K562 (cell line): Measurements from ENCODE around the gene RAB6B.

Experiments used
- CBX5 ChIP-seq: IDR thresholded peaks from 2 replicates; pipeline ENCODE4 v1.6.1; 2014; ENCODE audit warnings: low read depth, borderline replicate concordance
- CTCF ChIP-seq, 3 experiments: IDR thresholded peaks in 2 of 3; conservative IDR thresholded peaks in 1 of 3; 2 replicates each; pipeline ENCODE4 v1.5.1; 2011 to 2012; ENCODE audit warnings: low read length in 3 of 3, mild to moderate bottlenecking in 3 of 3, control low read depth in 2 of 3, improper control_type of control experiment in 1 of 3, inconsistent platforms in 1 of 3, low read depth in 1 of 3, mixed read lengths in 1 of 3, moderate library complexity in 1 of 3; ENCODE audit not compliant: insufficient read depth in 2 of 3
- FUS ChIP-seq: fragments of 200-400 bp; formaldehyde crosslinking; optimal IDR thresholded peaks from 2 replicates; pipeline ENCODE3; 2017; ENCODE audit warnings: low read depth, low read length
- GTF2A2 ChIP-seq: IDR thresholded peaks from 2 replicates; pipeline ENCODE4 v1.6.1; 2016; ENCODE audit warnings: mild to moderate bottlenecking, missing genetic modification characterization, missing compliant biosample characterization
- HMG20A ChIP-seq: fragments of 450-650 bp; formaldehyde crosslinking; conservative IDR thresholded peaks from 2 replicates; pipeline ENCODE4 v1.4.0; 2020; ENCODE audit warnings: mild to moderate bottlenecking, mixed read lengths
- MYBL2 ChIP-seq, 2 experiments: fragments of 450-650 bp in 1 of 2; sonication (generic) in 1 of 2; formaldehyde crosslinking in 1 of 2; IDR thresholded peaks; 2 replicates each; pipeline versions ENCODE4 v1.6.1 to v1.8.1; 2017 to 2022; ENCODE audit warnings: borderline replicate concordance in 1 of 2, inconsistent platforms in 1 of 2, low read depth in 1 of 2, mild to moderate bottlenecking in 1 of 2, missing genetic modification reagents in 1 of 2, moderate library complexity in 1 of 2
- NBN ChIP-seq: fragments of 450-650 bp; IDR thresholded peaks from 2 replicates; pipeline ENCODE4 v1.6.1; 2016; ENCODE audit warnings: low read depth, mild to moderate bottlenecking
- POLR2A ChIP-seq: fragments of 450-650 bp; conservative IDR thresholded peaks from 2 replicates; pipeline ENCODE4 v1.6.1; 2016
- RAD21 ChIP-seq, 2 experiments: fragments of 250-450 bp in 1 of 2; fragments of 450-650 bp in 1 of 2; sonication (Bioruptor Pico) in 1 of 2; formaldehyde crosslinking in 1 of 2; IDR thresholded peaks in 1 of 2; conservative IDR thresholded peaks in 1 of 2; 2 replicates each; pipeline versions ENCODE4 v1.4.0 to v1.8.0; 2020 to 2022; ENCODE audit warnings: mild to moderate bottlenecking in 2 of 2, moderate library complexity in 1 of 2
- REST ChIP-seq, 2 experiments: fragments of 450-650 bp; formaldehyde crosslinking in 1 of 2; IDR thresholded peaks; 2 replicates each; pipeline versions ENCODE4 v1.4.0 to v1.6.1; 2014 to 2020; ENCODE audit warnings: mild to moderate bottlenecking in 2 of 2, borderline replicate concordance in 1 of 2, low read depth in 1 of 2
- SIN3A ChIP-seq, 2 experiments: fragments of 150-350 bp in 1 of 2; IDR thresholded peaks; 2 replicates each; pipeline ENCODE4 v1.6.1; 2011 to 2016; ENCODE audit warnings: borderline replicate concordance in 2 of 2, low read depth in 2 of 2, low read length in 2 of 2, mild to moderate bottlenecking in 2 of 2, moderate library complexity in 2 of 2; ENCODE audit not compliant: control insufficient read depth in 1 of 2
- SMC3 ChIP-seq: conservative IDR thresholded peaks from 2 replicates; pipeline ENCODE4 v1.6.1; 2011; ENCODE audit warnings: low read depth, low read length, improper control_type of control experiment; ENCODE audit not compliant: insufficient read depth
- TEAD2 ChIP-seq: fragments of 450-650 bp; IDR thresholded peaks from 2 replicates; pipeline ENCODE4 v1.6.1; 2016; ENCODE audit warnings: missing genetic modification characterization, control low read depth, missing compliant biosample characterization
- ZNF584 ChIP-seq: fragments of 200-800 bp; sonication (Bioruptor generic); IDR thresholded peaks from 2 replicates; pipeline ENCODE4 v1.6.1; 2016; ENCODE audit warnings: low read depth, mild to moderate bottlenecking, missing genetic modification characterization, missing compliant biosample characterization

GRCh38 chr3:133943639-133944141, 48.0 kb upstream of the RAB6B start:
- TF ChIP-seq GTF2A2 (tag) = no peak
- 0 out of 2 replicates have a peak, but pooled peaks have one; percentile 32 for TF ChIP-seq POLR2A
- TF ChIP-seq NBN = no peak
- TF ChIP-seq MYBL2 (IDR thresholded peaks at IDR 0.05; ENCODE audit: low read depth) = no peak
- TF ChIP-seq MYBL2 (CRISPR knock-in tag; IDR thresholded peaks at IDR 0.05; ENCODE audit: borderline replicate concordance) = no peak
- TF ChIP-seq CTCF (IDR thresholded peaks at IDR 0.05 in 2 of 3, conservative IDR thresholded peaks at IDR 0.05 in 1 of 3; ENCODE audit: insufficient read depth in 2 of 3, low read depth in 1 of 3, low read length in 3 of 3) = no peak
- TF ChIP-seq RAD21 (CRISPR knock-in tag; conservative IDR thresholded peaks at IDR 0.05 in 1 of 2, IDR thresholded peaks at IDR 0.05 in 1 of 2) = no peak
- TF ChIP-seq REST (IDR thresholded peaks at IDR 0.05; ENCODE audit: borderline replicate concordance) = no peak
- TF ChIP-seq REST (CRISPR knock-in tag; IDR thresholded peaks at IDR 0.05; ENCODE audit: low read depth) = no peak
- TF ChIP-seq CBX5 = no peak
- no peak for TF ChIP-seq SMC3
- TF ChIP-seq FUS = no peak
- no peak for TF ChIP-seq TEAD2
- no peak for TF ChIP-seq ZNF584
- TF ChIP-seq HMG20A (CRISPR knock-in tag) = no peak
- TF ChIP-seq SIN3A (IDR thresholded peaks at IDR 0.05; ENCODE audit: borderline replicate concordance in 2 of 2, control insufficient read depth in 1 of 2, low read depth in 2 of 2, low read length in 2 of 2) = no peak
